ENCODE results near the gene MEN1. TPM values are rescaled to one million over a fixed set of nuclear protein-coding genes. Genes with fewer than 3 reads are reported as not detected.

MEN1 gene
- total and polyA plus RNA-seq, 7 donors: 6.8 to 26.1 (median 9.4) TPM

DNA sequence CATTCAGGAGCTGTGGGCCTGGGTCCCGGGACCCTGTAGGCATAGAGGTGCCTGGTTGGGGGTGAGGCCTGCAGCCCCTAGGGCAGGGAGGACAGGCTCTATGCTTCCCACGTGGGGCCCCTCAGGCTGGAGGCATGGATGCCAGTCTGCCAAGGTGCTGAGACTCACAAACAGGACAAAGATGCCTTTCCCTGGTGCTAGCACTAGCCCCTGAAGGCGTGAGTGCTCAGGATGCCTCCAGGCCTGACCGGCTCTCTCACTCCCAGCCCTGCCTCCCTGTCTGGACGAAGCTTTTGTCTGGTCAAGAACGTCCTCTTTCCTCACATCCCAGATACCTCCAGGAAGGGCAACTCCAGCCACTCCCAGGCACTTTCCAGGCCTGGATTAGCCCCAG, 32.0 kb upstream of the MEN1 start:
- WGBS, 2 donors: 48 to 83% methylated on average over 6 of the region's 6 CpGs
- no peaks in the 10 kb centered on the region for H3K9me3 ChIP-seq
- H3K27me3 ChIP-seq: peaks cover 0 to 10% (median 0%) of the 10 kb centered on the region in 3 donors
- H3K27ac ChIP-seq: no peak overlapping the region
- no peaks in the 10 kb centered on the region for H3K36me3 ChIP-seq
- intact Hi-C loops (cut with DNase I): loop anchor here (10.0 kb wide), 1 partner anchor 272 kb away; the partner anchor contains the start of genes TM7SF2 and ZNHIT2
- TF ChIP-seq EP300 (IDR thresholded peaks at IDR 0.05): no peak
- TF ChIP-seq POLR2AphosphoS5 (IDR thresholded peaks at IDR 0.05): no peak
- TF ChIP-seq, protein P1, sequence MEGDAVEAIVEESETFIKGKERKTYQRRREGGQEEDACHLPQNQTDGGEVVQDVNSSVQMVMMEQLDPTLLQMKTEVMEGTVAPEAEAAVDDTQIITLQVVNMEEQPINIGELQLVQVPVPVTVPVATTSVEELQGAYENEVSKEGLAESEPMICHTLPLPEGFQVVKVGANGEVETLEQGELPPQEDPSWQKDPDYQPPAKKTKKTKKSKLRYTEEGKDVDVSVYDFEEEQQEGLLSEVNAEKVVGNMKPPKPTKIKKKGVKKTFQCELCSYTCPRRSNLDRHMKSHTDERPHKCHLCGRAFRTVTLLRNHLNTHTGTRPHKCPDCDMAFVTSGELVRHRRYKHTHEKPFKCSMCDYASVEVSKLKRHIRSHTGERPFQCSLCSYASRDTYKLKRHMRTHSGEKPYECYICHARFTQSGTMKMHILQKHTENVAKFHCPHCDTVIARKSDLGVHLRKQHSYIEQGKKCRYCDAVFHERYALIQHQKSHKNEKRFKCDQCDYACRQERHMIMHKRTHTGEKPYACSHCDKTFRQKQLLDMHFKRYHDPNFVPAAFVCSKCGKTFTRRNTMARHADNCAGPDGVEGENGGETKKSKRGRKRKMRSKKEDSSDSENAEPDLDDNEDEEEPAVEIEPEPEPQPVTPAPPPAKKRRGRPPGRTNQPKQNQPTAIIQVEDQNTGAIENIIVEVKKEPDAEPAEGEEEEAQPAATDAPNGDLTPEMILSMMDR (IDR thresholded peaks at IDR 0.05): no peak
- TF ChIP-seq POLR2A (IDR thresholded peaks at IDR 0.05): no peak
- H3K4me1 ChIP-seq: peaks cover 0 to 14% (median 7%) of the 10 kb centered on the region in 4 donors
- no peak for DNase-seq
- H3K4me3 ChIP-seq: no peak overlapping the region

DNA sequence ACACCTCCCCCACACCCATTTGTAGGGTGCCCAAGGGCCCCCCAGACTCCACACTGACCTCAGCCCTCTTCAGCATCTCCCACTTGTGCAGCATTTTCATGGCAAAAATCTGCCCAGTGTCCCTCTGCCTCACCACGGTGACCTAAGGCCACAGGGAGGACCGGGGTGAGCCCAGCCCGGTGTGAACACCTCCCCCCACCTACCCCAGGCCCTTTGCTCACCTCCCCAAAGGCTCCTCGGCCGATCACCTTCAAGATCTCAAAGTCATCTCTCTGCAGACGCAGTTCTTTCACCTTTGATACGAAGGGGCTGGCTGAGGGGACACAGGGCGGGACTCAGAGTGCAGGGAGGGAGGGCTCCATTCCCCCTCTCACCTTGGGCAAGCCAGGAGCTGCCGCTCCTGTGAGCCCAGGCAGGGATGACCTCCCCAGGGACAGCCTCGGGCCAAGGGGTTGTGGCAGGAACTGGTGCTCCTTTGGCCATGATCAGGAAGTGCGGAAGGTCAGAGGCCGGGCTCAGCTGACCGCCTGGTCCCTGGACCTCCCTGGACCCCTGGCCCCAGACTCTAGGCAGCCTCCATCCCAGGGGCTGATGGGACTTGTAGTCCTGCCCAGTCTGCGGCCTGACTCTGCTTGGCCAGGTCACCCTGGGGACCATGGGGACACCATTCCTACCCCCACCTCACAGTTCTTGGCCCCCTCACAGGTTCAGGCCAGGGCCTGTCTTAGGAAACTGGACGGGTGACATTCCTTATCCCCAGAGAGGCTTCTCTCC, 31.4 kb upstream of the MEN1 start:
- Histone ChIP-seq H3K4me1 (peaks cover 0 to 10% (median 6%) of the 10 kb centered on the region in 4 donors), H3K4me3 (no peak overlapping the region), H3K27ac (no peak overlapping the region), H3K36me3 (no peaks in the 10 kb centered on the region), H3K9me3 (no peaks in the 10 kb centered on the region), H3K27me3 (peaks cover 0 to 10% (median 0%) of the 10 kb centered on the region in 3 donors)
- intact Hi-C loops (cut with DNase I): loop anchor here (10.0 kb wide), 1 partner anchor 273 kb away; the partner anchor contains the start of genes TM7SF2 and ZNHIT2
- no peak for TF ChIP-seq POLR2A (IDR thresholded peaks at IDR 0.05)
- TF ChIP-seq EP300 (IDR thresholded peaks at IDR 0.05): no peak
- TF ChIP-seq POLR2AphosphoS5 (IDR thresholded peaks at IDR 0.05): no peak
- TF ChIP-seq, protein P1 (IDR thresholded peaks at IDR 0.05): no peak
- WGBS, 2 donors: 91 to 92% methylated on average over 15 of the region's 15 CpGs
- no peak for DNase-seq

DNA sequence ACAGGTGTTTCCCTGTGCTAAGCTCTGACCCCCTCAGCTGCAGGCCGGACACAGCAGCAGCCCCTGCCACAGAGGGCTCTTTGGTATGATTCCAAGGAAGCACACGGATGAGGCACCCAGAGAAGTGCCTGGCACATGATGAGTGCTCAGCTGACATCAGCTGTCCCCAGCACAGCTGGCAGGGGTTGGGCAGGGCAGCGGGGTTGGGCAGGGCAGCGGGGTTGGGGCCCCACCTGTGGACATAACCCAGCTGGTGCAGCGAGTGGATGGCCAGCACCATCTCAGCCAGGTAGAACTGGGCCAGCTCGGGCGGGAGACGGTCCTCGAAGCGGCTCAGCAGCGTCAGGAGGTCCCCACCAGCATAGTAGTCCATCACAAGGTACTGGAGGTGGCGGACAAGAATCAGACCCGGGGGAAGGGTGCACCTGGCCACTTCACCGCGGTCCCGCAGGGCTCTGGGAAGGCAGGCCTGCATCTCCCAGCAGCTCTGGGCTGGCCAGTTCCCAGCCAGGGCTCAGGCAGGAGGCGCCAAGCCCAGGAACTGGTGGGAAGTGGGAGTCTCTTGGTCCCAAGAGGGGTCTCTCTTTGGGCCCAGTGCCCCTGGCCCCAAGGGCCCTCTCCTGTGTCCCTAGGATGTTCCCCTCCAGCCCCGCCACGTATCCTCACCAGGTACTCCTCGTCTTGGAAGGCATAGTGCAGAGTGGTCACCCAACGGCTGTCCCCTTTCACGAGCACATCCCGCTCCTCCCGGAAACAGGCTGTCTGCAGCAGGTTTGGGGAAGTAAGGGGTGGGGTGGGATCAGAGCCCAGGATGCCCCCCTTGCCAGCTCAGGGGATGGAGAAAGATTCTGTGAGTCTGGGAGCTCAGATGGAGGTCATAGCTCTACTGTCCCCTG, 29.8 kb upstream of the MEN1 start:
- intact Hi-C loops (cut with DNase I): loop anchor here (10.0 kb wide), 1 partner anchor 275 kb away; the partner anchor contains the start of genes TM7SF2 and ZNHIT2
- 86 to 93% methylated on average over 24 of the region's 24 CpGs for WGBS, 2 donors
- TF ChIP-seq POLR2A (IDR thresholded peaks at IDR 0.05): no peak
- TF ChIP-seq POLR2AphosphoS5 (IDR thresholded peaks at IDR 0.05): no peak
- TF ChIP-seq, protein P1 (IDR thresholded peaks at IDR 0.05): no peak
- TF ChIP-seq EP300 (IDR thresholded peaks at IDR 0.05): no peak

DNA sequence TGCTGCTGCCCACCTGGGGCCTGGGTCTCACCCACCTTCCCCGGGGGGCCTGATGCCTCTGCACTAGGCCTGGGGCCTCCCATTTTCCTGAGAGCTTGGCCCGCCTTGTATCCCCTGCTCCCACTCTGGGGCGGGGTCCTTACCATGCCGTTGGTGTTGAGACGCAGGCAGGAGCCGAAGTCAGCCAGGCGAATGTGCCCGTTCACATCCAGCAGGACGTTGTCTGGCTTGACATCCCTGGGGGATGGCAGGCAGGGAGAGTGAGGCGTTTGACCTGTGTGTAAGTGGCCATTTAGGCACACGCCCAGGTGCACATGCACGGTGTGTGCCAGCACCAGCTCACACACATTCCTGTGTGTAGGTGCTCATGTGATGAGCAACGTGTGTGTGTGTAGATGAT, 29.0 kb upstream of the MEN1 start:
- H3K27me3 ChIP-seq: peaks cover 0 to under 1% (median 0%) of the 10 kb centered on the region in 3 donors
- no peaks in the 10 kb centered on the region for H3K36me3 ChIP-seq
- no peaks in the 10 kb centered on the region for H3K9me3 ChIP-seq
- intact Hi-C loops (cut with DNase I): no loop called here
- no peak overlapping the region for H3K4me3 ChIP-seq
- 85 to 91% methylated on average over 13 of the region's 13 CpGs for WGBS, 2 donors
- H3K27ac ChIP-seq: no peak overlapping the region
- DNase-seq: no peak
- TF ChIP-seq EP300 (IDR thresholded peaks at IDR 0.05) (no peak), POLR2AphosphoS5 (IDR thresholded peaks at IDR 0.05) (no peak), POLR2A (IDR thresholded peaks at IDR 0.05) (no peak)
- TF ChIP-seq, protein P1 (IDR thresholded peaks at IDR 0.05): no peak
- peaks cover 0 to 5% (median 0%) of the 10 kb centered on the region in 4 donors for H3K4me1 ChIP-seq

More for the DNA sequence above, 29.8 kb upstream of the MEN1 start:
- Histone ChIP-seq H3K36me3 (no peaks in the 10 kb centered on the region), H3K27ac (no peak overlapping the region), H3K4me1 (peaks cover 0 to 10% (median 6%) of the 10 kb centered on the region in 4 donors), H3K4me3 (no peak overlapping the region), H3K27me3 (peaks cover 0 to 9% (median 0%) of the 10 kb centered on the region in 3 donors), H3K9me3 (no peaks in the 10 kb centered on the region)
- no peak for DNase-seq
